ENCODE results near the gene CD14. TPM values are rescaled to one million over a fixed set of nuclear protein-coding genes. Genes with fewer than 3 reads are reported as not detected.

CD14 gene
- total RNA-seq, 1 experiment from 2014 or later, result 0.13 TPM

DNA sequence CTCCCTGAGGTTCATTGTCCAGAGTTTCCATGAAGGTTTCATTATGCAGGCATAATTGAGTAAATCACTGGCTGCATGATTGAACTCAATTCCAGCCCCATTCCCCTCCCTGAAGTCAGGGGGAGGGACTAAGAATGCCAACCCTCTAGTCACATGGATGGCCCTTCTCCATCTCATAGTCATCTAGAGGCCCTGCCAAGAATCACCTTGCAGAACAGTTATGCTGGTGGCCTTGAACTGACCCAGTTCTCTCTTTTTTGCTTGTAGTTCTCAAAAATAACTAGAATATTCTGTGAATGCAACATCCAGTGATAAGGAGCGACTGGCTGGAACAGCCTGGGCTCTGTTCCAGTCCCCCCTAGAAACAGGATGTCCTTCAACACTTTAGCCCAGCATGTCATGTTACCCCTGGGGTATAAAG lies 36.6 kb downstream of the CD14 start:
- Histone ChIP-seq H3K23ac (ENCODE audit: insufficient read length, low read depth, low read length) (no peak overlapping the region), H4K8ac (replicated peaks; ENCODE audit: insufficient read length, low read depth, low read length) (no peak overlapping the region), H2BK12ac (ENCODE audit: insufficient read length, low read depth, low read length) (no peak overlapping the region), H2AFZ (ENCODE audit: low read length) (no peak overlapping the region), H3K56ac (ENCODE audit: insufficient read length, low read depth, low read length) (no peak overlapping the region), H3K9ac (ENCODE audit: extremely low read depth, insufficient read length, low read length) (no peak overlapping the region), H4K91ac (ENCODE audit: insufficient read length, low read depth, low read length) (no peak overlapping the region), H2AK5ac (ENCODE audit: insufficient read length, low read length) (no peak overlapping the region), H3K4me2 (ENCODE audit: insufficient read depth, insufficient read length, low read length) (no peak overlapping the region), H2BK20ac (ENCODE audit: low read depth, low read length, poor library complexity, severe bottlenecking) (no peak overlapping the region), H4K5ac (ENCODE audit: insufficient read length, low read depth, low read length) (no peak overlapping the region), H3K79me1 (ENCODE audit: insufficient read depth, low read depth, low read length, poor library complexity, severe bottlenecking) (no peaks in the 10 kb centered on the region), H3K4me1 (ENCODE audit: insufficient read depth, low read length) (no peaks in the 10 kb centered on the region), H3K14ac (ENCODE audit: insufficient read depth, low read length) (no peak overlapping the region), H3K79me2 (ENCODE audit: insufficient read depth, low read length) (no peaks in the 10 kb centered on the region), H2BK5ac (ENCODE audit: insufficient read length, low read length) (no peak overlapping the region), H3T11ph (ENCODE audit: low read length) (no peak overlapping the region), H3K18ac (ENCODE audit: insufficient read length, low read depth, low read length) (no peak overlapping the region), H2BK120ac (ENCODE audit: low read depth, low read length, poor library complexity, severe bottlenecking) (no peak overlapping the region), H3K27me3 (ENCODE audit: insufficient read depth, low read length) (no peaks in the 10 kb centered on the region), H3K27ac (ENCODE audit: insufficient read length, low read depth, low read length) (no peak overlapping the region), H3K4ac (ENCODE audit: low read depth, low read length) (no peak overlapping the region), H3K23me2 (ENCODE audit: insufficient read length, low read depth, low read length, poor library complexity, severe bottlenecking) (no peaks in the 10 kb centered on the region), H2BK15ac (ENCODE audit: low read depth, low read length) (no peak overlapping the region), H4K20me1 (ENCODE audit: control insufficient read depth, insufficient read depth, insufficient read length) (no peaks in the 10 kb centered on the region), H3K9me3 (ENCODE audit: control insufficient read depth, low read depth, low read length) (no peaks in the 10 kb centered on the region)
- DNase-seq, result no peak
- Mint-ChIP-seq H3K4me1 (peaks cover 5 to 6% of the 10 kb centered on the region in 2 experiments), H3K36me3 (ENCODE audit: insufficient read depth in 1 of 3, low read depth in 3 of 3) (no peaks in the 10 kb centered on the region), H3K4me3 (no peak overlapping the region), H3K27me3 (ENCODE audit: low read depth) (peaks cover 9% of the 10 kb centered on the region), H3K9me3 (no peaks in the 10 kb centered on the region; a peak in 1 of 5 replicates), H3K27ac (peak overlapping the region in 1 of 3 experiments; percentile 52; a peak in 1 of 7 replicates)
- no CpG with 5 or more reads among the region's 1 CpG for WGBS (ENCODE audit: extremely low coverage, insufficient read length, low lambda C conversion rate)
- no peak for TF ChIP-seq CTCF (conservative IDR thresholded peaks at IDR 0.05)

Measured in H9 (cell line).